Adrenal gland (tissue), 12 donors: ENCODE results near the gene AFF1. TPM values are rescaled to one million over a fixed set of nuclear protein-coding genes. Genes with fewer than 3 reads are reported as not detected.

Experiments
- DNase-seq, 7 donors: peaks; one replicate each; pipeline ENCODE4 v3.0.0-alpha.2; 2019 to 2020
- H3K27ac ChIP-seq, 5 donors: fragments of 200-600 bp; sonication (generic) in 4 of 5; 1 replicate in 3 of 5; 2 replicates in 2 of 5; pipeline versions ENCODE4 v1.5.1 to v1.8.0; 2016 to 2020; ENCODE audit warnings: mild to moderate bottlenecking in 1 of 5
- H3K27me3 ChIP-seq: fragments of 200-600 bp; 2 replicates; pipeline ENCODE4 v1.8.0; 2021
- H3K36me3 ChIP-seq, 2 donors: fragments of 200-600 bp; replicated peaks in 1 of 2; 1 replicate in 1 of 2; 2 replicates in 1 of 2; pipeline versions ENCODE4 v1.5.1 to v1.8.0; 2018 to 2022
- H3K4me1 ChIP-seq, 2 donors: fragments of 200-600 bp; replicated peaks in 1 of 2; 1 replicate in 1 of 2; 2 replicates in 1 of 2; pipeline versions ENCODE4 v1.5.1 to v1.8.0; 2018 to 2021
- H3K4me3 ChIP-seq, 4 donors: fragments of 200-600 bp; sonication (generic) in 3 of 4; one replicate each; pipeline ENCODE4 v1.5.1; 2016 to 2018
- H3K9me3 ChIP-seq, 3 donors: fragments of 200-600 bp; sonication (generic) in 1 of 3; replicated peaks in 1 of 3; 1 replicate in 2 of 3; 2 replicates in 1 of 3; pipeline versions ENCODE4 v1.5.1 to v1.8.0; 2016 to 2021
- CTCF ChIP-seq, 6 experiments: fragments of 450-650 bp in 4 of 6; fragments of 200-600 bp in 2 of 6; sonication (generic) in 1 of 6; IDR thresholded peaks; 1 replicate in 5 of 6; 2 replicates in 1 of 6; pipeline versions ENCODE4 v1.5.1 to v1.8.0; 2016 to 2021; ENCODE audit warnings: antibody characterized with exemption in 6 of 6, mild to moderate bottlenecking in 2 of 6, moderate library complexity in 1 of 6
- POLR2A ChIP-seq, 2 donors: fragments of 450-650 bp; IDR thresholded peaks; one replicate each; pipeline ENCODE4 v1.6.1; 2017; ENCODE audit warnings: antibody characterized with exemption in 2 of 2, mild to moderate bottlenecking in 2 of 2, moderate library complexity in 1 of 2
- WGBS, 4 donors: extraction: QIAGEN DNeasy Blood & Tissue Kit in 2 of 4; methylation state at CpG; one replicate each; pipeline versions ENCODE4 v1.1.5 to v1.1.7; 2013 to 2017; 5-methylcytosine and 5-hydroxymethylcytosine counted together
- intact Hi-C, 2 donors: fragments of 100-400 bp; cut with DNase I; formaldehyde crosslinking; loops; one replicate each; pipeline versions ENCODE4 v1.14.1 to v1.15.0; 2022 to 2023
- polyA plus RNA-seq, 3 donors: library from polyadenylated mRNA; stranded (reverse); fragments of 200-250 nt in 2 of 3; fragments of 350-450 nt in 1 of 3; fragmentation: Illumina TruSeq in 1 of 3; extraction: RNeasy Lipid Tissue Mini Kit (QIAGEN cat#74804) in 1 of 3; gene quantifications; one replicate each; pipeline ENCODE4 v1.2.3, GENCODE V29; 2013 to 2014
- total RNA-seq, 9 donors: library from RNA; depleted of rRNA in 4 of 9; stranded (reverse); fragments of >200 nt in 4 of 9; fragments of 120-200 nt in 1 of 9; fragmentation: NEBNext Ultra II Directional in 1 of 9; extraction: Animal tissue kit (Norgen Biotek cat#: 25700) in 1 of 9; gene quantifications; one replicate each; pipeline versions ENCODE4 v1.1.0 to v1.2.4, GENCODE V29; 2013 to 2023
- donor health status: healthy with polysubstance abuse.
- donor health status: Bipolar disorder and iron deficiency.
- donor health status: DM: yes; HTN: yes; CAD: no.
- donor health status: DM: no; HTN: no; CAD: no.
- donor health status: DM: no; HTN: no; CAD: no.
- donor health status: DM: yes; HTN: yes; CAD: no.

AFF1 gene
- total and polyA plus RNA-seq, 12 donors: 9.9 to 109 (median 52.3) TPM

GRCh38 chr4:86944964-86945781 lies 10.4 kb downstream of the AFF1 start:
- Histone ChIP-seq H3K4me3 (no peak overlapping the region), H3K4me1 (peaks cover 8 to 42% of the 10 kb centered on the region in 2 donors), H3K27ac (no peak overlapping the region), H3K36me3 (no peaks in the 10 kb centered on the region), H3K27me3 (no peaks in the 10 kb centered on the region), H3K9me3 (no peaks in the 10 kb centered on the region)
- no peak for TF ChIP-seq CTCF (IDR thresholded peaks at IDR 0.05)
- no peak for TF ChIP-seq POLR2A (IDR thresholded peaks at IDR 0.05)
- intact Hi-C loops: no loop called here
- DNase-seq: no peak

- TF ChIP-seq POLR2A (IDR thresholded peaks at IDR 0.05) (no peak), CTCF (IDR thresholded peaks at IDR 0.05) (no peak)
- H3K4me3 ChIP-seq: no peak overlapping the region
- no peaks in the 10 kb centered on the region for H3K9me3 ChIP-seq
- no peaks in the 10 kb centered on the region for H3K27me3 ChIP-seq
- 71 to 76% (median 72%) methylated on average over 3 of the region's 3 CpGs for WGBS, 4 donors
- peaks cover 1 to 33% of the 10 kb centered on the region in 2 donors for H3K4me1 ChIP-seq
- H3K36me3 ChIP-seq: no peaks in the 10 kb centered on the region
- intact Hi-C loops: no loop called here
- no peak overlapping the region for H3K27ac ChIP-seq
- no peak for DNase-seq
Measured at GRCh38 chr4:86946868-86947500, 12.2 kb downstream of the AFF1 start.

- Histone ChIP-seq H3K36me3 (no peaks in the 10 kb centered on the region), H3K9me3 (no peaks in the 10 kb centered on the region), H3K27ac (no peak overlapping the region), H3K27me3 (no peaks in the 10 kb centered on the region), H3K4me1 (peaks cover 0 to 27% of the 10 kb centered on the region in 2 donors), H3K4me3 (no peak overlapping the region)
- TF ChIP-seq POLR2A (IDR thresholded peaks at IDR 0.05): no peak
- no peak for TF ChIP-seq CTCF (IDR thresholded peaks at IDR 0.05)
- 29 to 39% (median 33%) methylated on average over 1 of the region's 1 CpG for WGBS, 4 donors
- no peak for DNase-seq
- intact Hi-C loops: no loop called here
Measured at GRCh38 chr4:86947501-86948120, 12.8 kb downstream of the AFF1 start.

GRCh38 chr4:86948276-86948675 lies 13.5 kb downstream of the AFF1 start:
- H3K4me3 ChIP-seq: no peak overlapping the region
- H3K27me3 ChIP-seq: no peaks in the 10 kb centered on the region
- TF ChIP-seq CTCF (IDR thresholded peaks at IDR 0.05) (no peak), POLR2A (IDR thresholded peaks at IDR 0.05) (no peak)
- no peaks in the 10 kb centered on the region for H3K36me3 ChIP-seq
- peaks cover 0 to 25% of the 10 kb centered on the region in 2 donors for H3K4me1 ChIP-seq
- DNase-seq: no peak
- no peaks in the 10 kb centered on the region for H3K9me3 ChIP-seq
- H3K27ac ChIP-seq: no peak overlapping the region
- intact Hi-C loops: no loop called here
- 90 to 100% (median 96%) methylated on average over 1 of the region's 1 CpG for WGBS, 4 donors
